Duodenal mucosa (tissue), 2 donors: ENCODE results near the gene TFEB.

Experiments used
- H3K27ac ChIP-seq: one replicate; pipeline ENCODE4 v1.7.0; 2013; ENCODE audit warnings: low read depth, low read length
- H3K27me3 ChIP-seq, 2 donors: one replicate each; pipeline ENCODE4 v1.7.0; 2013; ENCODE audit warnings: low read length in 2 of 2, control low read depth in 1 of 2; ENCODE audit not compliant: insufficient read depth in 2 of 2, control insufficient read depth in 1 of 2
- H3K36me3 ChIP-seq, 2 donors: one replicate each; pipeline ENCODE4 v1.7.0; 2013; ENCODE audit warnings: low read length in 2 of 2, control low read depth in 1 of 2; ENCODE audit not compliant: insufficient read depth in 2 of 2, control insufficient read depth in 1 of 2
- H3K4me1 ChIP-seq, 2 donors: one replicate each; pipeline ENCODE4 v1.7.0; 2013; ENCODE audit warnings: low read length in 2 of 2, control low read depth in 1 of 2; ENCODE audit not compliant: insufficient read depth in 2 of 2, control insufficient read depth in 1 of 2
- H3K4me3 ChIP-seq, 2 donors: one replicate each; pipeline ENCODE4 v1.7.0; 2013; ENCODE audit warnings: low read length in 2 of 2, low read depth in 1 of 2
- H3K9ac ChIP-seq, 2 donors: one replicate each; pipeline ENCODE4 v1.7.0; 2013; ENCODE audit warnings: low read length in 2 of 2, low read depth in 1 of 2
- H3K9me3 ChIP-seq, 2 donors: one replicate each; pipeline ENCODE4 v1.7.0; 2013; ENCODE audit warnings: low read length in 2 of 2, control low read depth in 1 of 2; ENCODE audit not compliant: control insufficient read depth in 1 of 2

Gene TFEB

GRCh38 chr6:41674231-41675000 lies 61.0 kb downstream of the TFEB start:
- no peaks in the 10 kb centered on the region for H3K36me3 ChIP-seq
- no peaks in the 10 kb centered on the region for H3K9me3 ChIP-seq
- no peak overlapping the region for H3K9ac ChIP-seq
- H3K27ac ChIP-seq: no peak overlapping the region
- H3K27me3 ChIP-seq: peaks cover 0 to 6% of the 10 kb centered on the region in 2 donors
- no peaks in the 10 kb centered on the region for H3K4me1 ChIP-seq
- no peak overlapping the region for H3K4me3 ChIP-seq

- peaks cover 0 to 6% of the 10 kb centered on the region in 2 donors for H3K27me3 ChIP-seq
- no peaks in the 10 kb centered on the region for H3K4me1 ChIP-seq
- H3K36me3 ChIP-seq: no peaks in the 10 kb centered on the region
- H3K9ac ChIP-seq: no peak overlapping the region
- H3K4me3 ChIP-seq: no peak overlapping the region
- H3K27ac ChIP-seq: no peak overlapping the region
- no peaks in the 10 kb centered on the region for H3K9me3 ChIP-seq
Observed at GRCh38 chr6:41673704-41674000, 61.8 kb downstream of the TFEB start.

GRCh38 chr6:41672816-41673703 lies 62.3 kb downstream of the TFEB start:
- H3K4me3 ChIP-seq: no peak overlapping the region
- no peak overlapping the region for H3K27ac ChIP-seq
- H3K36me3 ChIP-seq: no peaks in the 10 kb centered on the region
- no peak overlapping the region for H3K9ac ChIP-seq
- no peaks in the 10 kb centered on the region for H3K4me1 ChIP-seq
- H3K27me3 ChIP-seq: peaks cover 0 to 6% of the 10 kb centered on the region in 2 donors
- no peaks in the 10 kb centered on the region for H3K9me3 ChIP-seq

GRCh38 chr6:41672016-41672415 lies 63.4 kb downstream of the TFEB start:
- Histone ChIP-seq H3K4me1 (no peaks in the 10 kb centered on the region), H3K9me3 (no peaks in the 10 kb centered on the region), H3K9ac (no peak overlapping the region), H3K4me3 (no peak overlapping the region), H3K27me3 (peaks cover 0 to 4% of the 10 kb centered on the region in 2 donors), H3K27ac (no peak overlapping the region), H3K36me3 (no peaks in the 10 kb centered on the region)

GRCh38 chr6:41671376-41671775 lies 64.0 kb downstream of the TFEB start:
- H3K27ac ChIP-seq: no peak overlapping the region
- H3K36me3 ChIP-seq: no peaks in the 10 kb centered on the region

GRCh38 chr6:41670703-41671360 lies 64.6 kb downstream of the TFEB start:
- no peaks in the 10 kb centered on the region for H3K4me1 ChIP-seq
- H3K9me3 ChIP-seq: no peaks in the 10 kb centered on the region
- no peaks in the 10 kb centered on the region for H3K27me3 ChIP-seq
- no peaks in the 10 kb centered on the region for H3K36me3 ChIP-seq
- H3K27ac ChIP-seq: no peak overlapping the region
- no peak overlapping the region for H3K9ac ChIP-seq
- H3K4me3 ChIP-seq: no peak overlapping the region

More at GRCh38 chr6:41671376-41671775, 64.0 kb downstream of the TFEB start:
- H3K9me3 ChIP-seq: no peaks in the 10 kb centered on the region
- no peak overlapping the region for H3K9ac ChIP-seq
- H3K27me3 ChIP-seq: no peaks in the 10 kb centered on the region
- no peaks in the 10 kb centered on the region for H3K4me1 ChIP-seq
- no peak overlapping the region for H3K4me3 ChIP-seq

GRCh38 chr6:41668968-41669367 lies 66.4 kb downstream of the TFEB start:
- H3K9me3 ChIP-seq: no peaks in the 10 kb centered on the region
- no peaks in the 10 kb centered on the region for H3K36me3 ChIP-seq
- H3K27me3 ChIP-seq: no peaks in the 10 kb centered on the region
- H3K27ac ChIP-seq: no peak overlapping the region
- no peaks in the 10 kb centered on the region for H3K4me1 ChIP-seq
- H3K9ac ChIP-seq: no peak overlapping the region
- H3K4me3 ChIP-seq: no peak overlapping the region

GRCh38 chr6:41667195-41667594 lies 68.2 kb downstream of the TFEB start:
- no peaks in the 10 kb centered on the region for H3K9me3 ChIP-seq
- no peak overlapping the region for H3K4me3 ChIP-seq
- no peak overlapping the region for H3K27ac ChIP-seq
- H3K36me3 ChIP-seq: no peaks in the 10 kb centered on the region
- peaks cover 2 to 3% of the 10 kb centered on the region in 2 donors for H3K27me3 ChIP-seq
- H3K4me1 ChIP-seq: no peaks in the 10 kb centered on the region
- H3K9ac ChIP-seq: no peak overlapping the region

GRCh38 chr6:41664271-41664670 lies 71.1 kb downstream of the TFEB start:
- Histone ChIP-seq H3K27ac (no peak overlapping the region), H3K27me3 (peaks cover 11 to 16% of the 10 kb centered on the region in 2 donors), H3K4me3 (no peak overlapping the region), H3K4me1 (no peaks in the 10 kb centered on the region), H3K36me3 (no peaks in the 10 kb centered on the region), H3K9ac (no peak overlapping the region), H3K9me3 (no peaks in the 10 kb centered on the region)

GRCh38 chr6:41663568-41663967 lies 71.8 kb downstream of the TFEB start:
- H3K27ac ChIP-seq: no peak overlapping the region

More at GRCh38 chr6:41663568-41663967, 71.8 kb downstream of the TFEB start:
- Histone ChIP-seq H3K4me1 (no peaks in the 10 kb centered on the region), H3K9ac (no peak overlapping the region), H3K4me3 (no peak overlapping the region), H3K36me3 (no peaks in the 10 kb centered on the region), H3K27me3 (peaks cover 11 to 16% of the 10 kb centered on the region in 2 donors), H3K9me3 (no peaks in the 10 kb centered on the region)
